GM18909 (cell line): ENCODE measurements around the gene OR5H1.
"Not testable (repeated sequence)": the region's sequence is repeated elsewhere in the genome, so short reads cannot be mapped to it uniquely, and the experiment has no call there.

Experiments used
- ATAC-seq: cut with Tn5 transposase; IDR thresholded peaks from one replicate; pipeline ENCODE4 v1.9.1; 2021; ENCODE audit warnings: mild to moderate bottlenecking; ENCODE audit not compliant: unreplicated experiment, poor library complexity

Gene OR5H1

DNA sequence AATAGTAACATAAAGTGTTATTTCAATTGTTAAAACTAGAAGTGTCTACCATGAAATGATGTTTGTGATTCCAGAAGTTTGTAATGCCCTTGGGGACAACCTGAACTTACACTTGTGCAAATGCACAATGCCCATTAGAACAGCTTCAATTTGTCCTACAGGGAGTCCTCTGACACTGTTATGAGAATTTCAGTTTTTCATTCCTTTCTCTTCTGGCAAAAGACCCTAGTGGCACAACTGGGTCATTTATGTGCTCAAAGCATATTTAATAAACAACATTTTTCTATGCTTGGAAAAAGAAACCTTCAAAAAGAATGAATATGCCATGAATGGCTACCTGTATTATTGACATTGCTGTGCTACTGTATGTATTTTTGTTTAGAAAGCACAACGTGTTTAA is at the start of gene OR5H1:
TSS of gene OR5H1 (plus strand) at position 301 of the 400 bp plus-strand sequence. CDS start 1,977 bp downstream, outside the sequence.
- no peak for ATAC-seq

DNA sequence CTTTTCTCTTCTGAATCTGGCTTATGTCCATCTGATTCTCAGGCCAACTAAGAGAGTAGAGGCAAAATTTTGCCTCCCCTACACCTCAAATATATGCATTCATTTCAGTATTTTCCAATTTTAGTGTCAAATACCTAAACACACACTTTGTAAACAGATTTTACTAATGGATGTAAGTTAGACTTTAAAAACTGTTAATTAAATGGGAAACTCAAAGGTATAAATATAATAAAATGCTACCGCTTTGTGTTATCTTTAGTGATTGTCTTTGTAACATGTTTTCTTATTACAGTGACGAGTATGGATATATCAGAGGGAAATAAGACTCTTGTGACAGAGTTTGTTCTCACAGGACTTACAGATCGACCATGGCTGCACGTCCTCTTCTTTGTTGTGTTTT is 43.6 kb upstream of the OR5H1 start, which contains the start of gene OR5AC2:
TSS of gene OR5AC2 (plus strand) at position 301 of the 400 bp plus-strand sequence. CDS start at position 301, 0 bp downstream.
- no peak for ATAC-seq

DNA sequence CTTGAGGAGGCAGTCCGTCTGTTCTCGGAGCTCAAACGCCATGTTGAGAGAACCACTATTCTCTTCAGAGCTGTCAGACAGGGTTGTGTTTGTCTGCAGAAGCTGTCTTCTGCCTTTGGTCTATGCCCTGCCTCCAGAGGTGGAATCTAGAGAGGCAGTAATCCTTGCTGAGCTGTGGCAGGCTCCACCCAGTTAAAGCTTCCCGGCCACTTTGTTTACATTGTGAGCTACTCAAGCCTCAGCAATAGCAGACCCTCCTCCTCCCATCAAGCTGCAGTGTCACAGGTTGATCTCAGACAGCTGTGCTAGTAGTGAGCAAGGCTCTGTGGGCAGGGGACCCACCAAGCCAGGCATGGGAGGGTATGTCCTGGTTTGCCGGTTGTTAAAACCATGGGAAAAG is 34.6 kb upstream of the OR5H1 start:
- no peak for ATAC-seq

DNA sequence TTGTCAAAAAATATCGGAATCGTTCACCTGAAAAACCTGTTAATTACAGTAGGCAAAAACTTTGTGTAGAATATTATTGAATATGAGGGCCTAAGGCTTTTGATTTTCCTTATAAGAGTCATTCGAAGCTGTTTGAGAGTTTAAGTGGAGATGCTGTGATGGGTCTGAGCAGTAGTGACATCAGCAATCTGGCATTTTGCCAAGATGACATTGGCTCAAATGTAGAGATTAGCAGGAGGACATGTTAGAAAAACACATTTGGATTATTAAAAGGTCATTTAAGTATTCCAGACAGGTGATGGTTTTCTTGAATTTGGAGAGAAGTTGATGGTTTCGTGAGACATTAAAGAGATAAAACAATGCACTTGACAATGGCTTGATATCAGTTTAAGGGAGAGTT is 30.7 kb upstream of the OR5H1 start:
- ATAC-seq: no peak

DNA sequence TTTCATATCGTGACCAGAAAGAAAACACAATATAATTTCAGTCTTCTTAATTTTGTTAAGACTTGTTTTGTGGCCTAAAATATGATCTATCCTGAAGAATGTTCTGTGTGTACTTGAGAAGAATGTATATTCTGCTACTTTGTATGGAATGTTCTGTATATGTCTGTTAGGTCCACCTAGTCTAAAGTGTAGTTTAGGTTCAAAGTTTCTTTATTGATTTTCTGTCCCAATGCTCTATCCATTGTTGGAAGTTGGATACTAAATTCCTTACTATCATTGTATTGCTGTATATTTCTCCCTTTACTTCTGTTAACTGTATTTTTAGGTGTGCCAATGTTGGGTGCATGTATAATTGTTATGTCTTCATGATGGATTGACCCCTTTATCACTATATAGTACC is 22.4 kb upstream of the OR5H1 start:
- no peak for ATAC-seq

DNA sequence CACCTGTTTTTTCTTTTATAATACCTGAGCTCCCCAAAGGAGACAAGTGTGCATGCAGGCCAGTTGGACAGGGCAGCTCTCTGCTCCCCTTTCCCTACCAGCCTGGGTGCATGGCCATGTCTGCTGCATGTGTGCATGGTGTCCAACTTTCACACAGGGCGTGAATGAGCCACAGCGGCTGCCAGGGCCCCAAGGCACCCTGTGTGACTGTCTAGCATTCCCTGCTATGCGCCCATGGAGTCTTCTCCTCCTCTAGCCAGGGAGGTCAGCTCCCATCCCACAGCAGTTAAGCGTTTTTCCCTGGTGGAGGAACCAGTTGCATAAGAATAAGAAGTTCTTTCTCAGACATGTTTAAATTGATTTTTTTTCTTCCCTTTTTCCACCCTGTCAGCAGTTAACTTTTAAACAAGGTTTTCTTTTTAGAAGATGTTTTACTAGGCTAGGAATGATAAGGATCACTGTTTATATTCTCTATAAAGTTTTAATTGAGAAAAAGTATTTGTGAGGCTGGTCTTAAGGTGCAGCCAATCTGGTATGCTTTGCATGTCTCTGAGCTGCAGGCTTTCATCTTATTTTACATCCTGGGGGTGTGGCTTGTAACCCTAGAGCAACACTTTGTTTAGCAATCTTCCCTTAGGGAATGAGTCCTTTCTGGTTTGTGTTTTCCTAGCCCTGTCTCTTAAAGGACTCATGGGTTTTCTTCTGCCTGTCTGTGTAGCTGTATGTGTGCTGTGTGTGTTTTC is 20.5 kb upstream of the OR5H1 start:
- no peak for ATAC-seq

DNA sequence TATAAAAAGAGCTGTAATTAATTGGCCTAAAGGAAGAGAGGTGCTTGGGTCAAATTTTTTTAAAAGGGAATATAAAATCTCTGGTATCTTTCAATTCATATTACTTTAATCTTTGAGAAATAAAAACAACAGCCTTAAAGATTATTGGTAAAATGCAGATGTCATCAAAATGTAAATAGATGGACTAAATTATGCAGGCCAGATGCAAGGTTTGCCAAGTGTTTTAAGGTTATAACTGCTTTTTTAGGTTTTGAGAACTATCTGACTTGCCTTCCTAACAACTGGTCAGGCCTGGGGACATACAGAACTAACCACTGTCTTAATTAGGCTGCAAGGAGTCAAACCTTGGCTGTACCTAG is 20.0 kb upstream of the OR5H1 start:
- ATAC-seq: no peak

DNA sequence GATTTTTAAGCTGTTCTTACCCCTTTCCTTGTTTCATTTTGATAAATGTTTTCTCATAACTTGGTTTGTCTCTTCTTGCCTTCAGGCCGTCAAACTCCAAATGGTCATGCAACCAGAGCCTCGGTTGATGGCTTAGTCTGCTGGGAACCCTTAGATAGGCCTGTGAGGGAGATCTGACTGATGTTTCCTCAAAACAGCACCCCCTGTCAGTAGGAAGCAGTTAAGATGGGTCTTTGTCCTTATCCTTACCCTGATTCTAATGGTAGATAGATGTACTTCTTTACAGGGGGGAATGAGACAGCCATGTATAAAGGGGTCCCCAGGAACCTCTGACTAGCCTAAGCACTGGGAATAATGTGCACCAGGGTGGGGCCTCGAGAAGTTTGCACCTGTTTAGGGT is 16.3 kb upstream of the OR5H1 start:
- no peak for ATAC-seq

DNA sequence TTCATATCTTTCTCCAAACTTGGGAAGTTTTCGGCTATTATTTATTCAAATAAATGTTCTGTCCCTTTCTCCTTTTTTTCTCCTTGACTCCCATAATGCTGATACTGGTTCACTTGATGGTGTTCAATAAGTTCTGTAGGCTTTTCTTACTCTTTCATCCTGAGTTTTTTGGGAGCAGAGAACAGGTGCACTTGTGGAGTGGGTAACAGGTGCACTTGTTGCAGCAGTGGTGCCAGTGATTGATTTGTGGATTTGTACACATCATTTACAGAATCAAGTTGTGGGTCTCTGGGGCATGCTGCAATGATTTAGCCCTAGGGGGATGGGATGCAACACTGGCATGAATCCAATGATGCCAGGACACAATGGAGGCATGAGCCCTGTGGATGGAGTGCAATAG is 14.8 kb upstream of the OR5H1 start:
- no peak for ATAC-seq

DNA sequence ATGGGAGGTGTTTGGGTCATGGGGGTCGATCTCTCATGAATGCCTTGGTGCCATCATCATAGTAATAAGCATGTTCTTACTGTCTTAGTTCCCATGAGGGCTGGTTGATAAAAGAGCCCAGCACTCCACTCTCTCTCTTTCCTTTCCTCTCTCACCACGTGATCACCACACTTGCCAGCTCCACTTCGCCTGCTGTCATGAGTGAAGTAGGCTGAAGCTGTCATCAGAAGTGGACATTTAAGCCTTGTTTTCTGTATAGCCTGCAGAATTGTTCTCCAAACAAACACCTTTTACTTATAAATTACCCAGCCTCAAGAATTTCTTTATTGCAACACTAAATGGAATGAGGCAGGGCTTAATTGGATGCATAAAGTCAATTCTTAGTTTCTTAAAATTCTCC is 6.1 kb downstream of the OR5H1 start:
- ATAC-seq: no peak

DNA sequence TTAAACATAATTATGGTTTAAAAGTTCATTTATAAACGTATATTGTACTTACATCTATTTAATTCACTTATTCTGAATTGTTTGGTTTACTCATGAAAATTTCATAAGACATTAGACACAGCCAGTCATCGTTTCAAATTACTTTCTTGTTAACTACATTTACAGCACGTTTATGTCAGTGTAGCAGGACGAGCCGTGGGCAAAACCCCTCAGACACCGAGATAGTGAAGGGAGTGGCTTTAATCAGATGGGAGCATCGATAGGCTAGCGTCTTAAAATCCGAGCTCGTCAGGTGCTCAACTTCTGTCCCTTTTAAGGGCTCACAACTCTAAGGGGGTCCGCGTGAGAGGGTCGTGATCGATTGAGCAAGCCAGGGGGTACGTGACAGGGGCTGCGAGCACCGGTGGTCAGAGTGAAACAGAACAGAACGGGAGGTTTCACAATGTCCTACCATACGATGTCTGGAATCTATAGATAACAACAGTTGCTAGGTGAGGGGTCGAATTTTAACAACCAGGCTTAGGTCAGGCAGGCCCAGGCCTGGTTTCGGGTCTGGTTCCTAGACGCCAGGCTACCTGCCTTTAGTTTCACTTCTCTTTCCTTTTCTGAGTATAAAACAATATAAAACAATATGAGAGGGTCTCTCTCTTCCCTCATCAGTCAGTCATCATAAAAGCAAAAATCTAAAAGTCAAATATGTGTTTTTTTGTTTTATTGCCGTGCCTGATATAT is 7.5 kb downstream of the OR5H1 start:
- not testable (repeated sequence) for ATAC-seq

DNA sequence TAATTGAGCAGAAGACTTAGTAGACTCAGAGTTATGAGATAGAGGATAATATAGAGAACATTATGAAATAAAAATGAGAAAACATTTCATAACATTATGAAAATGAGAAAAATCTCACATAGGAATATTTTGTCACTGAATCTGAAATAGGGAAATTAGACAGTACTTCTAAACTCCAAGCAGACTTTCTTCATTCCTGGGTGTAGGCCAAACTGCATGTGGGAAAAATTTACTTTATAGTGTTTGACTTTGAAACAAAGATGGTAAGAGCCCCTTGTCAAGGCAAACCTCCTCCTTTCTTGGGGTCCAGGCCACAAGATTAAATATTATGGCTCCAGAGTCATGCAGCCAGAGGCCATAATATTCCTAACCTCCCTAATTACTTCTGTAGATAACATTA is 10.0 kb downstream of the OR5H1 start:
- ATAC-seq: no peak

DNA sequence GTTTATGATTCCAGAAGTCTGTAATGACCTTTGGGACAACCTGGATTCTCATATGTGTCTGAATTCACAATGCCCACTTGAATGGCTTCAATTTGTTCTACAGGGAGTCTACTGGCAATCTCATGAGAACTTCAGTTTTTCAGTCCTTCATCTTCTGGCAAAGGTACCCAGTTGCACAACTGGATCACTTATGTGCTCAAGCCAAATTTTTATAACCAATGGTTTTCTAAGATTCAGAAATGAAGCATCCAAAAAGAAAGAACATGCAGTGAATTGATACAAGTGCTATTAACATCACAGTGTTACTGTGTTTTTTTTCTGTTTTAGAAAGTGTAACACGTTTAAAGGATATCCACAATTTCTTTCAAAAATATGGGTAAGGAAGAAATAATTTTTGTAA is 16.7 kb downstream of the OR5H1 start, which contains the start of gene OR5H14:
TSS of gene OR5H14 (plus strand) at position 301 of the 400 bp plus-strand sequence. CDS start 1,907 bp downstream, outside the sequence.
- no peak for ATAC-seq

DNA sequence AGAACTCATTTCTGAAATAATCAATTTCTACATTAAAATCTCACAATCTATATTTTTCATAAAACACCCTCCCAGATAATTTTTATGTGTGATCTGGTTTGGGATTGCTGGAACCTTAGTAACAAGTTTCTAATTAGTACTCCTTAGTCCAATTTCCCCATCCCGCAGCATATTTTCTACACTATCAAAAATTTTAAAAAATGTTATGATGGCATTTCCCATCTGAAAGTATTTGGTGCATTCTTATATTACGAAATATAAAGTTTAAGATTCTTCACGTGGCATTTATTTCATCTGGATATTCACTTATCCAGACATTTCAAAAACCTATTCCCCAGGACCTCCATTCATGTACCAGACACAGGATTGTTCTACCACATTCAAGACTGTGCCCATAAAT is 18.2 kb downstream of the OR5H1 start:
- ATAC-seq: no peak

DNA sequence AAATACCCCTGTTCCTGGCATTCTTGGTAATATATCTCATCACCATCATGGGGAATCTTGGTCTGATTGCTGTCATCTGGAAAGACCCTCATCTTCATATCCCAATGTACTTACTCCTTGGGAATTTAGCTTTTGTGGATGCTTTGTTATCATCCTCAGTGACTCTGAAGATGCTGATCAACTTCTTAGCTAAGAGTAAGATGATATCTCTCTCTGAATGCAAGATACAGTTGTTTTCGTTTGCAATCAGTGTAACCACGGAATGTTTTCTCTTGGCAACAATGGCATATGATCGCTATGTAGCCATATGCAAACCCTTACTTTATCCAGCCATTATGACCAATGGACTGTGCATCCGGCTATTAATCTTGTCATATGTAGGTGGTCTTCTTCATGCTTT is 18.9 kb downstream of the OR5H1 start:
- not testable (repeated sequence) for ATAC-seq

DNA sequence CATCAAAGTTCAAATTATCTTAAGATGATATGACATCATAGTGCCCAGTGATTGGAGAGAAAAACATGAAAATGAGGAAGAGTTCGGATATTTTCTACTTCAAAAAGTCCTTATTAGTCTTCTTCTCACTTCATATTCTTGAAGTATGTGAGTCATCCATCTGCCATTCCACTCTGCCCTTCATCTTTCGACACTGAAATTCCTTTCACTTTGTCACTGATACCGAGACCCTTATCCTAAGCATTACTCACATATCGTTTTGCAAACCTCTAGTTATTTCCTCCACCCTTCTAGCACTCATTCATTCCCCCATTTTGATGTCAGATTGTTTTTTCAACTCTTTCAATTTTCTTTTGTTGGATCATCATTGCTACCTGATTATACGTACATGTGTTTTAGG is 20.7 kb downstream of the OR5H1 start:
- ATAC-seq: no peak

DNA sequence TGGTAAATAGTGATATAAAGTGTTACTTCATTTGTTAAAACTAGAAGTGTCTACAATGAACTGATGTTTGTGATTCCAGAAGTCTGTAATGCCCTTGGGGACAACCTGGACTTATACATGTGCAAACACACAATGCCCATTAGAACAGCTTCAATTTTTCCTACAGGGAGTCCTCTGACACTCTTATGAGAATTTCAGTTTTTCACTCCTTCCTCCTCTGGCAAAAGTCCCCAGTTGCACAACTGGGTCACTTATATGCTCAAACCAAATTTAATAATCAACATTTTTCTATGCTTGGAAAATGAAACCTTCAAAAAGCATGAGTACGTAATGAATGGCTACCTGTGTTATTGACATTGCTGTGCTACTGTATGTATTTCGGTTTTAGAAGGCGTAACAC is 35.9 kb downstream of the OR5H1 start, which contains the start of gene OR5H15:
TSS of gene OR5H15 (plus strand) at position 301 of the 400 bp plus-strand sequence. CDS start 2,004 bp downstream, outside the sequence.
- ATAC-seq: no peak

DNA sequence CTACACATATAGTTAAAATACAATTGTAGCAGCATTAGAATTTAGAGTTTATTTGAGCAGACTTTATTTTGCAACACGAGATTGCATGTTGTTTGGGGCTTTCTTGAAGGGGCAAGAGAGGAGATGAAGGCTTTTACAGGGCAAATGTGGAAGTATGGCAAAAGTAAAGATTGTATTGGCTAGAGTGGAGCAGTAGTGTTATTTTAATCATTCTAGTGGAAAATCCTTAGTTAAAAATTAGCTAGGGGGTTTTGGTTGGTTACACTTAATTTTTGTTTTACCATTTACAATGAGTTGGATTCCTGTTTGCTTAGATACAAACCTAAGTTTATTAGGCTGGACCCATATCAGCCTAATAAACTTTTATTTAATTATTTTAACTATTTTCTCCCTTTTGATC is 40.5 kb downstream of the OR5H1 start:
- ATAC-seq: no peak

DNA sequence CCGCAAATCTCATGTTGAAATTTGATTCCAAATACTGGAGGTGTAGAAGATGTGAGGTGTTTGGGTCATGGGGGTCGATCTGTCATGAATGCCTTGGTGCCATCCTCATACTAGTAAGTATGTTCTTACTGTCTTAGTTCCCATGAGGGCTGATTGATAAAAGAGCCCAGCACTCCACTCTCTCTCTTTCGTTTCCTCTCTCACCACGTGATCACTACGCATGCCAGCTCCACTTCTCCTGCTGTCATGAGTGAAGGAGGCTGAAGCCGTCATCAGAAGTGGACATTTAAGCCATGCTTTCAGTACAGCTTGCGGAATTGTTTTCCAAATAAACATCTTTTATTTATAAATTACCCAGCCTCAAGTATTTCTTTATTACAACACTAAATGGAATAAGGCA is 42.1 kb downstream of the OR5H1 start:
- ATAC-seq: no peak

DNA sequence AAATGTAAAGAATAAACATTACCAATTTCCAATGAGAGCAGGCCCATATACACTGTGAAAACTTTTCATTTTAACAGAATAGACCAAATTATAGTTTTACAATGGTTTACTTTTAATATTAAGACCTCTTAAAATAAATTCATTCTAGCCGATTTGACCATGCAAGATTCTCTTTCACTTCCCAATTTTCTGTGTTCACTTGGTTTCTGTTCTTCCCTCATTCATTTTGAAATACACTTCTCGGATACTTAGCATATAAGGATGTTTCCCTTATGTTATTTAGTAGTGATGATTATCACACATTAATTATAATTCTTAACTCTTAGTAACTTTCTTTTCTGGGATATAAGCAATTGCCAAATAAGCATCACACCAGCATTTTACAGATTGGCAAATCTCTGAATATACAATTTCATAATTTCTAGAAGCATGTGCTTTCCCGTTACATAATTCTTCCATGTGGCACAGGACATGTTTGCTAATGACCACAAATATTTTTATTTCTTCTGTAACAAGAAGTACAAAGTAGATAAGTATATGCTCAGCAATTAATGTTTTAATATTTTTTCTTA is 49.9 kb downstream of the OR5H1 start:
- no peak for ATAC-seq

DNA sequence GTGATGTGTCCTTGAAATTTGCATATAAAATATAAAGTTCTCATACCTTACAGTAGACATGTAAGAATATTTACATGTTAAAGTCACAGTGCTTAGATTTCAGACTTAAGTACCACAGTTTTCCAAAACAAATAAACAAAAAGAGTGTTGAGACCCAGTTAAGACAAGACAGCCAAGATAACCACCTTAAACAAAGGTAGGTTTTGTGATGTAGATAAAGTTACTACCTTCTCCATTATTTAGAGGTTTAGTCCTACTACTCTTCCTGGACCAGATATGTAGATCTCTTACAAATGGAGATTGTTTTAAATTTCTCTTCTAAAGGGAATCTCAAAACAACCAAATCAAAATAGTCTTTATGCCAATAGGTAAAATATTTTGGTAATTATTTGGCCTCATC is 51.7 kb downstream of the OR5H1 start:
- ATAC-seq: no peak
